ENCODE measurements around the gene NLGN2.

The NLGN2 gene

GRCh38 chr17:7438656-7439460 is 31.2 kb downstream of the NLGN2 start:
- DNase-seq: no peak

- DNase-seq: no peak
Observed at GRCh38 chr17:7439462-7440112, 31.9 kb downstream of the NLGN2 start, which contains the start of gene FGF11. FGF11 (plus strand) TSS chr17:7439512; CDS start chr17:7439621, 109 bp downstream.

DNA sequence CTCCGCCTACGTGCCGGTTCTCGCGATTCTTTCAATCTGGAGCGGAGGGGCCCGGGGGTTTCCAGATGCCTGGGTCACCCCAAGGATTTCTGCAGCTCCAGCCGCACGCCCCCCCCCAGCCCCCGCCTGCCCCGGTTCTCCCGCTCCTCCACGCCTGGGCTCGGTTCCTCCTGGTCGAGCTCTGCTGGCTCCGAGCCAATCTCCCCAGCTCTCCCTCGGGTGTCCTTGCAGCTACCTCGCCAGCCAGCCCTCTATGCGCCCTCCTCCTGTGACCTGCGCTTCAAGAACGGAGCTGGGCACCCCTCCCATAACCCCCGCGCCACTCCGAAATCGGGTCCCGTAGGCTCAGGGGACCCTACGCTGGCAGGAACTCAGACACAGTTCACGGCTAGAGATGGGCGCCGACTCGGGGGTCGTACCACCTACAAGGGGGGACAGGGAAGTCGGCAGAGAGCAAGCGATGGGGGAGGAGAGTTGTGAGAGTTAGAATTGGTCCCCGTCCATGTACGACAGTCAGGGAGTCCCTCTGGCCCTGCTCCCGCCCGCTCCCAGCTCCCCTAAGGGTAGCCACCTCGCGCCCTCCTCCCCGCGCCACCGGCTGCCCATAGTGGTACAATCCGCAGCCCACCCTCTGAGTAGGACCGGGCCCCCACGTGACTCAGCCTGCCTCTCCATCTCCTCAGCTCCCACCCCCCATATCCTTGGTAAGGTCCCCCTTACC is 32.6 kb downstream of the NLGN2 start:
- DNase-seq: peak; percentile 18

DNA sequence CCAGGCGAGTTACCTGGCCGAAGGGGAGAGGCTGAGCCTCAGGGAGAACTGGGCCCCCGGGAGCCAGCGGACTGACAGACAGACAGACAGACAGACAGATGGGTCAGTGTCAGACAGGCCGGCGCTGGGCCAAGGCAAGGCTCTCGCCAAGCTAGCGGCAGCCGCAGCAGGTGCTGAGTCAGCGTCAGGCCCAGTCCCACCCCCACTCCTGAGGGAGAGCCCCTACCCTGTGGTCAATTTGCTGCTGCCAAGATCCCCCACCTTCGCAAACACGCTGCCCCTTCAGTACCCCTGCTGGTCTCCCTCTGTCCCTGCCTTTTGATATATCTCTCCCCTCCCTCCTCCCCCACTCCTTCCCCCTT is 33.2 kb downstream of the NLGN2 start:
- peak; percentile 35 for DNase-seq

DNA sequence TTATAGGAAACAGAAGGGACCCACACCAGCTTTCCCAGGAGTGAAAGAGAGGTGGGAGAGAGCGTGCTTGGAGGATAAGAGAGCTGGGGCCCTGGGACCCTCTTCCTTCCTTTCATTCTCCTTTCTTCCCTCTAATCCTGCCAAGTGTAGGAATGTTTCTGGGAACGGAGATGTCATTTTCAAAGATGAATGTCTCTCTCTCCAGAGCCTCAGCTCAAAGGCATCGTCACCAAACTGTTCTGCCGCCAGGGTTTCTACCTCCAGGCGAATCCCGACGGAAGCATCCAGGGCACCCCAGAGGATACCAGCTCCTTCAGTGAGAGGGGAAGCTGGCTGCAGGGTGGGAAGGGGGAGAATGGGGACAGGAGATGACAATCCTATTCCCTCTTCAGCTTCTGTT is 33.6 kb downstream of the NLGN2 start:
- DNase-seq: no peak

DNA sequence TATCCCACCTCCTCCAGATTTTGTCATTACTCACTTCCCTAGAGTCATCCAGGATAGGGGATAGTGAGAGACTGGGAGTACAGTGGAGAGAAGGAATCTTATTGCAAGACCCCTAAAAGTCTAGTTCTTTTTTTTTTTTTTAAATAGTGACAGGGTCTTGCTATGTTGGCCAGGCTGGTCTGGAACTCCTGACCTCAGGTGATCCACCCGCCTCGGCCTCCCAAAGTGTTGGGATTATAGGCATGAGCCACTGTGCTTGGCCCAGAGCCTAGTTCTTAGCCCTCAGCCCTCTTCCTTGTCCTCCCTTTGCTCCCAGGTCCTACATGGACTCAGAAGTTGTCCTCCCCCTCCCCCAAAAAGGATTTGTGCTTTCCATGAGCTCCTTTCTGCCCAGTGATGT is 34.5 kb downstream of the NLGN2 start:
- DNase-seq: no peak

- DNase-seq: peak; percentile 45
Observed at GRCh38 chr17:7443499-7444485, 36.1 kb downstream of the NLGN2 start.

DNA sequence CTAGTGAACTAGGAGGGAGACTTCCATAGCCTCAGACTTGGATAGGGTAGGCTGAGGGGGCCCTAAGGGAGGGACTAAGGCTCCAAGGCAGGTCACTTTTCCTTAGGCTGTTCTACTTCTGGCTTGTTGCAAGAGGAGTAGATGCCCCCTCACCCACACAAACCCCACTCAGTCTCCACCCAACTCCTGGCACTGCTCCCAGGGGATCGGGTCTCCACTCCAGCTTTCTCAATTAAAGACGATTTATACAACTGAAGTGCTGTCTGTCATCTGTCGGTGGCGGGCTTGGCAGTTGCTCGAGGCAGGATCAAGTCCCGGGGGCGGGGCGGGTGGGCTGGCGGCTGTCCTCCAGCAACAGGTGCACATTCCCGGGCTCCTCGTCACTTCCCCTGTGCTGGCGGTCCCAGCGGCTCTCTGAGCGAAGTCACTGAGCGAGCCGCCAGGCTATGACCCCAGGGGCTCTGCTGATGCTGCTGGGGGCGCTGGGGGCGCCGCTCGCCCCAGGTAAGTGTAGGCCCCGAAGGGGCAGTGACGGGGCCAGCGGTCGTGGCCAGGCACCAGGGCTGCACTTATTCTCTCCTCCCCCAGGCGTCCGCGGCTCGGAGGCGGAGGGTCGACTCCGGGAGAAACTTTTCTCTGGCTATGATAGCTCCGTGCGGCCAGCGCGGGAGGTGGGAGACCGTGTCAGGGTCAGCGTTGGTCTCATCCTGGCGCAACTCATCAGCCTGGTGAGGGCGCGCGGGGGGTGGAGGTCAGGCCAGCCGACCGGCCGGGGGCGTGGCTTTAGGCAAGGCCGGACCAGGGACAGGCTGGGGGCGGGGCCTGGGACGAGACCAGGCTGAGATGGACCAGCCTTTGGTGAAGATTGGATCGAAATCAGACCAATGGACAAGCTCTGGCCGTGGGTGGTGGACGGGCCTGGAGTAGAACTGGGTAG is 37.3 kb downstream of the NLGN2 start, which contains the start of gene CHRNB1:
Gene CHRNB1 (plus strand): TSS at position 380 of the 937 bp plus-strand sequence. CDS start 67 bp downstream, at position 447.
- peak; percentile 29 for DNase-seq

- DNase-seq: no peak
Observed at GRCh38 chr17:7445619-7445968, 37.9 kb downstream of the NLGN2 start.

DNA sequence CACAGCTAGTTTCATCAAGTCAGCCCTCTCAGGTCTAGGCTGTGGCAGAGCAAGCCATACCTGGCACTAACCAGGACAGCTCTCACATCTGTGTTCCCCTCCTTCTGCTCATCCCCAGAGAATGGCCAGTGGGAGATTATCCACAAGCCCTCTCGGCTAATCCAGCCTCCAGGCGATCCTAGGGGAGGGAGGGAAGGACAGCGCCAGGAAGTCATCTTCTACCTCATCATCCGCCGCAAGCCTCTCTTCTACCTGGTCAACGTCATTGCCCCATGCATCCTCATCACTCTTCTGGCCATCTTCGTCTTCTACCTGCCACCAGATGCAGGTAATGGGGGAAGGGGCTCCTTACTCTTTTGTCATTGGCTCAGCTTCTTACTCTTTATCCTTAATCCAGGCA is 40.8 kb downstream of the NLGN2 start:
- no peak for DNase-seq

GRCh38 chr17:7459961-7460545 is 52.4 kb downstream of the NLGN2 start:
- no peak for DNase-seq

DNA sequence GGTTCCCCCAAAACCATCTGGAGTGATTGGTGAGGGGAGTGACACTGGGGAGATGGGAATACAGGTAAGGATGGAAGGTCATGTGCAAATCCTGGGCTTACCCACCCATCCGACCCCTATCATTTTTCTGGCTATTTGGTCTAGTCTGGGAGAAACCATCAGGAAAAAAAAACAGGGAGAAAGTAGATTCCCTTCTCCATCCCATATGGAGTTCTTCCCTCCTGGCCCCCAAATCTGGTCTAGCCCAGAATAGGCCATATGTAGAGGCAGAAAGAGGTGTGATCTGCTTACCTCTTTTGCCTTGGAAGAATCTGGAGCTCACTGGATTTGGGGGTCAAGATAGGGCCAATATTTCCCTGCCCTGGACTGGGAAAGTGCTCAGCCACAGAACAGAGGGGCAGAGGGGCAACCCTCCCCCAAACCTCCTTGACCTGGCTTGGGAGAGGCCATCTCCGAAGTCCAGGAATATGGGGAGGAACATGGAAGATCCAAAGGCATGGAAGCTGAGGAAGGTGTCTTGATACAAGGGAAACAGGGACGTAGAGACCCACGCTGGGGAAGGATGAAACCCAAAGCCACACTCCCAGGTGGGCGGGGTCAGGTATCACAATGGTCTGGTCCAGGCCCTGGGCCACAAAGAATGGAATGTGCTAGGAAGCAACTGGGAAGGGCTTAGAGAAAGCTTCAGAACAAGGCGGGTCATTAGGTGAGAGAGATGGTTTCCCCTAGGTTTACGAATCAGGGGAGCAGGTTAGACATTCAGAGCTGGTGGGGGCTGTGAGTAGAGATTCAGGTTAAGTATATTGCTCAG is 53.4 kb downstream of the NLGN2 start:
- DNase-seq: no peak

GRCh38 chr17:7462474-7463371 is 55.1 kb downstream of the NLGN2 start:
- DNase-seq: no peak

GRCh38 chr17:7463372-7463846 is 55.8 kb downstream of the NLGN2 start:
- DNase-seq: no peak

DNA sequence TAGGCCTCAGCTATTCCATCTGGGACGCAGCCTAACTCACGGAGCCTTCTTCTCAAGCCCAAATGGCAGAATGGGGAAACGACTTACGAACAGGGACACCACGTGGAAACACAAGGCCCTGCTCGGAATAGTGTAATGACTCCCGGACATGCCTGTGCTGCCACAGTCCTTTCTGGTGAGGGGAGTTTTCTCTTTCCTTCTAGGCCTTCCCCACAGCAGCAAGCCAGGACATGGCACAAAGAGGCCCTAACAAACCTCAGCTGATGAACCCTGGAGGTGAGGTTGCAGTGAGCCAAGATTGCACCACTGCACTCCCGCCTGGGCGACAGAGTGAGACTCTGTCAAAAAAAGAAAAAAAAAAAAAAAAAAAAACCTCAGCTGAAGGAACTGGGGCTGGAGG is 56.4 kb downstream of the NLGN2 start:
- DNase-seq: no peak

- no peak for DNase-seq
Observed at GRCh38 chr17:7465597-7466275, 58.1 kb downstream of the NLGN2 start.

DNA sequence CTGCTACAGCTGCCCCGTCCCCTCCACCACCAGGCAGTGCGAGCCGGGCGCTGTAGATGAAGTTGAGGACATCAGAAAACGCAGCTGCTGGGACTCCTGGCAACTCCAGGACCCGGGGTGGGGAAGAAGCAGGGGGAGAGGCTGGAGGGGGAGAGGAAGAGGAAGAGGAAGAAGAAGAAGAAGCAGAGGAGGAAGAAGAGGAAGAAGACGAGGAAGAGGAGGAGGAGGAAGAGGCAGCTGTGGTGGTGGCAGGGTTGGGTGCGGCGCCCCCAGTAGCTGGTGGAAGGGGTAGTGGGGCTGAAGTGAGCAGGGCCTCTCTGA is 58.6 kb downstream of the NLGN2 start:
- no peak for DNase-seq

DNA sequence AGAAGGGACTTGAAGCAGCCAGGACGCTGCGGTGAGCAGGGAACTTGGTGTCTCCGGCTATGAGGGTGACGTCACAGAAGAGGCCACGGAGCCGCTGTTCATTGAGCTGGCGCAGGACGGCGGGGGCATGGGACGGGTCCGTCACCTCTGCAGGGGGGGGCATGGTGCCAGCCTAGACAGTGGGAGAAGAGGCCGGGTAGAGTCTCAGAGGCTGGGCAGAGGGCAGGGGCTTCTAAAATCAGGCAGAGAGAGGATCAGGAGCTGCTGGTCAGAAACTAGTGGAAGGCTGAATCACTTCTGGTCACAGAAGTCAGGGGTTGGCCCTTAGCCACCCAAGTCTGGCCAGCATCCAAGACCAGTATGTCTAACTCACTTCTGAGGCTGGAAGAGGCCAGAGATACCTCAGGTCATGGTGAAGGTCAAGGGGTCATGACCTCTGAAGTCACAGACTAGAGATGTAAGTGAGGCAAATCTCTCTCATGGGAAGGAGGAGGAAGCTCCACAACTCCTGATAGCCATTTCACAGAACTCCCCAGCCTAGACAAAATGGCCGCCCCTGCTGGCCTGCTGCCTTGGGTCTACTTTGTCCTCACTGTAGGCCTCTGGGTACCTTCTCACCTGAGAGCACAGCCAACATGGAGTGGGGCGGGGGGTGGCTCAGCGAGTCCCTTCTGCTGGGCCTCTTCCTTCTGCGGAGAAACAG is 59.1 kb downstream of the NLGN2 start:
- DNase-seq: peak; percentile 54
